Neuronal stem cell (in vitro differentiated cells): ENCODE results near the gene FCRLA. TPM values are rescaled to one million over a fixed set of nuclear protein-coding genes. Genes with fewer than 3 reads are reported as not detected.

Experiments used
- small RNA-seq: library from polyadenylated mRNA; stranded (forward); fragments of <200 nt; extraction: miRNeasy Mini kit (QIAGEN cat#:217004); gene quantifications from one replicate; pipeline ENCODE3, GENCODE V24; 2013; ENCODE audit not compliant: insufficient read depth

Gene FCRLA

Small RNAs within 50 kb of the gene (small RNA-seq; reads per million reads assigned to genes)
- not detected for gene RF00019
- not detected for gene RN7SL466P
